Upper lobe of right lung (tissue), 1 donor: ENCODE results near the gene ZBTB7C. TPM values are rescaled to one million over a fixed set of nuclear protein-coding genes. Genes with fewer than 3 reads are reported as not detected.
A peak's percentile ranks its signal among the peaks of the same experiment; 100 is the strongest.

ENCODE experiments used
- ATAC-seq: fragments of 200-7000 bp; cut with Tn5 transposase; one replicate; pipeline ENCODE4 v1.9.1; 2020; ENCODE audit warnings: mild to moderate bottlenecking, moderate library complexity
- DNase-seq: peaks from one replicate; pipeline ENCODE4 v3.0.0-alpha.2; 2020
- H3K27ac ChIP-seq: fragments of 200-600 bp; one replicate; pipeline ENCODE4 v1.8.0; 2022
- H3K27me3 ChIP-seq: fragments of 200-600 bp; one replicate; pipeline ENCODE4 v1.8.0; 2022; ENCODE audit warnings: mild to moderate bottlenecking
- H3K36me3 ChIP-seq: fragments of 200-600 bp; one replicate; pipeline ENCODE4 v1.8.0; 2022
- H3K4me1 ChIP-seq: fragments of 200-600 bp; one replicate; pipeline ENCODE4 v1.8.0; 2022
- H3K4me3 ChIP-seq: fragments of 200-600 bp; one replicate; pipeline ENCODE4 v1.8.0; 2022; ENCODE audit warnings: mild to moderate bottlenecking
- H3K9me3 ChIP-seq: fragments of 200-600 bp; one replicate; pipeline ENCODE4 v1.8.0; 2022
- CTCF ChIP-seq: fragments of 200-600 bp; IDR thresholded peaks from one replicate; pipeline ENCODE4 v1.8.0; 2022; ENCODE audit warnings: antibody characterized with exemption
- intact Hi-C: fragments of 100-400 bp; cut with DNase I; formaldehyde crosslinking; loops from one replicate; pipeline ENCODE4 v1.11.0; 2022
- total RNA-seq: library from RNA; stranded (reverse); fragmentation: NEBNext Ultra II Directional; extraction: Animal tissue kit (Norgen Biotek cat#: 25700); gene quantifications from one replicate; pipeline ENCODE4 v1.2.1, GENCODE V29; 2021
- donor health status: DM: no; HTN: yes; CAD: no; lungs with severe emphysema.

ZBTB7C gene
- total RNA-seq, 1 donor from 2014 or later, result 17.7 TPM

- no peak for DNase-seq
- no peaks in the 10 kb centered on the region for H3K9me3 ChIP-seq
- peaks cover 14% of the 10 kb centered on the region for H3K4me1 ChIP-seq
- H3K27ac ChIP-seq, result no peak overlapping the region
- ATAC-seq, result no peak
- H3K27me3 ChIP-seq, result peaks cover 28% of the 10 kb centered on the region
- no peak for TF ChIP-seq CTCF
- no peaks in the 10 kb centered on the region for H3K36me3 ChIP-seq
- H3K4me3 ChIP-seq, result peak overlapping the region; percentile 75
- intact Hi-C loops, result no loop called here
Measured at GRCh38 chr18:48408111-48408726, 964 bp downstream of the ZBTB7C start.

GRCh38 chr18:48407358-48407757, 1.8 kb downstream of the ZBTB7C start:
- no peak for DNase-seq

GRCh38 chr18:48405978-48406377, 3.2 kb downstream of the ZBTB7C start:
- peaks cover 14% of the 10 kb centered on the region for H3K27me3 ChIP-seq

More at GRCh38 chr18:48407358-48407757, 1.8 kb downstream of the ZBTB7C start:
- Histone ChIP-seq H3K4me1 (peaks cover 14% of the 10 kb centered on the region), H3K9me3 (no peaks in the 10 kb centered on the region), H3K4me3 (peak overlapping the region; percentile 75), H3K36me3 (no peaks in the 10 kb centered on the region), H3K27ac (no peak overlapping the region), H3K27me3 (peaks cover 28% of the 10 kb centered on the region)
- intact Hi-C loops, result no loop called here
- TF ChIP-seq CTCF, result no peak
- no peak for ATAC-seq

GRCh38 chr18:48404716-48405507, 4.3 kb downstream of the ZBTB7C start:
- no peaks in the 10 kb centered on the region for H3K9me3 ChIP-seq
- no peak overlapping the region for H3K4me3 ChIP-seq
- no peak for ATAC-seq
- no peak overlapping the region for H3K27ac ChIP-seq
- peaks cover 8% of the 10 kb centered on the region for H3K4me1 ChIP-seq
- H3K27me3 ChIP-seq, result peaks cover 14% of the 10 kb centered on the region
- H3K36me3 ChIP-seq, result no peaks in the 10 kb centered on the region
- intact Hi-C loops, result no loop called here
- no peak for TF ChIP-seq CTCF
- DNase-seq, result no peak

More at GRCh38 chr18:48405978-48406377, 3.2 kb downstream of the ZBTB7C start:
- intact Hi-C loops, result no loop called here
- Histone ChIP-seq H3K4me3 (no peak overlapping the region), H3K4me1 (peaks cover 12% of the 10 kb centered on the region), H3K27ac (no peak overlapping the region), H3K36me3 (no peaks in the 10 kb centered on the region), H3K9me3 (no peaks in the 10 kb centered on the region)
- TF ChIP-seq CTCF, result no peak
- ATAC-seq (no peak), DNase-seq (no peak)

- no peaks in the 10 kb centered on the region for H3K9me3 ChIP-seq
- no peak overlapping the region for H3K27ac ChIP-seq
- H3K36me3 ChIP-seq, result no peaks in the 10 kb centered on the region
- ATAC-seq, result no peak
- H3K4me1 ChIP-seq, result peaks cover 4% of the 10 kb centered on the region
- no peak for DNase-seq
- TF ChIP-seq CTCF, result no peak
- intact Hi-C loops, result no loop called here
- H3K27me3 ChIP-seq, result peaks cover 13% of the 10 kb centered on the region
- H3K4me3 ChIP-seq, result no peak overlapping the region
Measured at GRCh38 chr18:48402953-48403352, 6.2 kb downstream of the ZBTB7C start.
